Kidney glomerular epithelial cell (primary cell): ENCODE measurements around the gene AMIGO1.

Source experiments
- DNase-seq: peaks from one replicate; lab custom pipeline; 2025; lab: John Stamatoyannopoulos, UW

AMIGO1 gene, protein sequence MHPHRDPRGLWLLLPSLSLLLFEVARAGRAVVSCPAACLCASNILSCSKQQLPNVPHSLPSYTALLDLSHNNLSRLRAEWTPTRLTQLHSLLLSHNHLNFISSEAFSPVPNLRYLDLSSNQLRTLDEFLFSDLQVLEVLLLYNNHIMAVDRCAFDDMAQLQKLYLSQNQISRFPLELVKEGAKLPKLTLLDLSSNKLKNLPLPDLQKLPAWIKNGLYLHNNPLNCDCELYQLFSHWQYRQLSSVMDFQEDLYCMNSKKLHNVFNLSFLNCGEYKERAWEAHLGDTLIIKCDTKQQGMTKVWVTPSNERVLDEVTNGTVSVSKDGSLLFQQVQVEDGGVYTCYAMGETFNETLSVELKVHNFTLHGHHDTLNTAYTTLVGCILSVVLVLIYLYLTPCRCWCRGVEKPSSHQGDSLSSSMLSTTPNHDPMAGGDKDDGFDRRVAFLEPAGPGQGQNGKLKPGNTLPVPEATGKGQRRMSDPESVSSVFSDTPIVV

DNA sequence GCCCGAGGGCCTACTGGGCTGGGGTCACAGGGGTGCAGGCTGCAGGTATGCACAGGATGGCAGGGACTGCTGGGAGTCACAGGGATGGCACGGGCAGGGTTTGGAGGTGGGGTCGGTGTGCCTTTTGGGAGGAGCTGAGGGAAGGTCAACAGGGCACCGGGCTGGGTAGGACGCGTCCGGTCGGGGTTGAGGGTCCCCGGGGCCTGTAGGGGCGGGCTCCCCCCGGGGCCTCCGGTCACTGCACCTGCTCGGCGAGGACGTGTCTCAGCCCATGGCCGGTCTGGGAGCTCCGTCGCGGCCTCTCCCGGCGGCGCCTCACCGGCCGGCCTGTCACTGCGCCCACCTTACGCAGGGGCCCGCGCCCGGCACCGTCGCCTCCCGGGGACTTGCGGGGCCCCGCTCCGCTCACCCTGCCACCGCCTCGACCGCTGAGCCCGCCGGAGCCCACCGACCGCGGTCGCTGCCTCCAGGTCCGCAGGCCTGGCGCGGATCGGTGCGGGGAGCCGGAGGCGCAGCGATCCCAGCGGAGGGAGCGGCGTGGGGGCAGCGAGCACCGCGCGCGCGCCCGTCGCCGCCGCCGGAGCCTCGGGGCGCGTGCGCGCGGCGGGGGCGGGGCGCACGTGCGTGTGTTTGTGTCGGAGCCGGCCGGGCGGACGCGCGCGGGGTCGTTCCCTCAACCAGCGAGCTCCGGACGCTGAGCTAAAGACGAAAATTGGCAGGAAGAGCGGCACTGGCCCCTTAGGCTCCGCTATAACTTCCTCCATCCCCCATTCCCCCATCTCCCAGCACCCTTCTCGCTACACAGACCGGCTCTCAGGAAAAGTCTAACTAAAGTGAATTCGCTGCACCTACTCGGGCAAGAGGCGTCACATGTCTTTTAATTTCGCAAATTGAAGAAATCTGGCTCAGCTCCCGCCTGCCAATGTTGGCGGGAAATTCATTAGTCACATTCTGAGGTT, at the start of gene AMIGO1:
AMIGO1 (minus strand) TSS at position 552 of the 959 bp plus-strand sequence. CDS start 815 bp downstream, outside the sequence.
- DNase-seq = no peak

DNA sequence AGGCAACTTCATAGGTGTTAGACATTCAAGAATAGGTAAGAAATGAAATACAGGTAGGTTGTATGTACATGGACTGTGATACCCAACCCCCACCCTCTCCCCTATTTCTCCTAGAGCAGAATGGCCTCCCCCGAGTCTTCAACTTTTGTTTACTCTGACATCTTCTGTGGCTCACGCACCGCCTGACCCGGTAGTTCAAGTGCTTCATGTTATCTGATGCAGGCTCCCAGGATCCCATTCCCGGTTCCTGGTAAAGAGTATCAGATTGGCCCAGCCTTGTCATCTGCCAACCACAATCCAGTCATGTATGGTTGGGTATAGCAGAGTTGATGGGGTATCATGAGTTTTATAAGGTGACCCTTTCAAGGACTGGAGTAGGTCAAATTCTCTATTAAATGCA, 48.0 kb upstream of the AMIGO1 start:
- no peak for DNase-seq

GRCh38 chr1:109556563-109556962, 47.0 kb upstream of the AMIGO1 start:
- DNase-seq = no peak

- peak; percentile 90 for DNase-seq
Observed at GRCh38 chr1:109548321-109549267, 39.1 kb upstream of the AMIGO1 start, which contains the start of gene GNAI3. TSS of gene GNAI3 (plus strand) at chr1:109548615. CDS start at chr1:109548721, 106 bp downstream.

- peak; percentile 17 for DNase-seq
Observed at GRCh38 chr1:109547463-109548320, 38.2 kb upstream of the AMIGO1 start.

DNA sequence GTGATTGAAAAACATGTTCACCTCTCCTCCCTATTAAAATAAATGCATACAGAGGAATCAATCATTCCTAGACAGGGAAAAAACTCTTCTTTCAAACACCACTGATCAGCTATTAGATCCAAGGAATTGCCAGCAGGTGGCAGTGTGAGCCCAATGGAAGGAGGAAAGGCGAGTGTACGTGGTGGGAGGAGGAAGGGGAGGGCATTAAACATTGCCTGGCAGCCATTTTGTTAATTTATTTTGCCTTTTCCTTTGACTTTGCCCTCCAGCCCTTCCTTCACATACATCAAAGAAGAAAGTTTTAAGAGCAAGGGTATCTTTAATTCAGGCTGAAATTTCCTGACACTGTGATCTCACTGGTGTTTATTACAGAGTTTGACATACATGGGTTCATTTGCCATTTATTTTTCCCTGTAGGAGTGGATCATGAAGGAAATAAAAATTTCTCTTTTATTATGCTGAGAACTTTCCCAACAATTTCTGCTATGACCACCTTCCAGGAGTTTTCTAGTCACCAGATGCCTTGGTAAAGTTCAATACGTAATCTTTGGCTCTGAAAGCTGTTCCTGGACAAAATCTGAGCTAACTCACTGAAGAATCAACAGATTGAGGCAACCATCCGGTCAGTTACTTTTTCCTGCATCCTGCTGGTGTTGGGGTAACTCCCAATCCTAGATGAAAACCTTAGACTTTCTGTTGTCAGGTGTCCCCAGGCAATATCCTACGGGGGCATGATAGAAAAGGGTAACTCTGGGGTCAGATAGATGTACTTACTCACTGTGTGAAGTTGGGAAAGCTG, 37.0 kb upstream of the AMIGO1 start:
- peak; percentile 89 for DNase-seq

- DNase-seq = no peak
Observed at GRCh38 chr1:109543988-109544735, 34.6 kb upstream of the AMIGO1 start.

DNA sequence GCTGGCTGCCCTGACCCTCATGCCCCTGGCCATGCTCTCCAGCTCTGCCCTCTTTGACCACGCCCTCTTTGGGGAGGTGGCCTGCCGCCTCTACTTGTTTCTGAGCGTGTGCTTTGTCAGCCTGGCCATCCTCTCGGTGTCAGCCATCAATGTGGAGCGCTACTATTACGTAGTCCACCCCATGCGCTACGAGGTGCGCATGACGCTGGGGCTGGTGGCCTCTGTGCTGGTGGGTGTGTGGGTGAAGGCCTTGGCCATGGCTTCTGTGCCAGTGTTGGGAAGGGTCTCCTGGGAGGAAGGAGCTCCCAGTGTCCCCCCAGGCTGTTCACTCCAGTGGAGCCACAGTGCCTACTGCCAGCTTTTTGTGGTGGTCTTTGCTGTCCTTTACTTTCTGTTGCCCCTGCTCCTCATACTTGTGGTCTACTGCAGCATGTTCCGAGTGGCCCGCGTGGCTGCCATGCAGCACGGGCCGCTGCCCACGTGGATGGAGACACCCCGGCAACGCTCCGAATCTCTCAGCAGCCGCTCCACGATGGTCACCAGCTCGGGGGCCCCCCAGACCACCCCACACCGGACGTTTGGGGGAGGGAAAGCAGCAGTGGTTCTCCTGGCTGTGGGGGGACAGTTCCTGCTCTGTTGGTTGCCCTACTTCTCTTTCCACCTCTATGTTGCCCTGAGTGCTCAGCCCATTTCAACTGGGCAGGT, 33.9 kb upstream of the AMIGO1 start:
- no peak for DNase-seq

DNA sequence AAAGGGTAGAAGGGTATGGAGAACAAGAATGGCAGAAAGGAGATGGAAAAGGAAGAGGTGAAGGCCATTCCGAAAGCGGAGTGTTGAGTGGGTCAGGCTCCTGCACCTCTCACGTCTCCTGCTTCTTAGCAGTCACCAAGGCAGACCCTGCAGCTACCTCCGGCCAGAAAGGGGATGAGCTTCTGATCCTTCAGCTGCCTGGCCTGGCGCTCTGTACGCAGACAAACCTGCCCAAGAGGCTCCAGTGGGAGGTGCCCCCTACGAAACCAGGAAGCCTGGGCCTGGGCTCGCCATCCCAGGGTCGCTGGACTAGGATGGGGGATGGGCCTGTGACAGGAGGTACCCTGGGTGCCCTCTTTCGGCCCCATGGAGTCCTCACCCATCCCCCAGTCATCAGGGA, 33.1 kb upstream of the AMIGO1 start:
- DNase-seq = no peak

DNA sequence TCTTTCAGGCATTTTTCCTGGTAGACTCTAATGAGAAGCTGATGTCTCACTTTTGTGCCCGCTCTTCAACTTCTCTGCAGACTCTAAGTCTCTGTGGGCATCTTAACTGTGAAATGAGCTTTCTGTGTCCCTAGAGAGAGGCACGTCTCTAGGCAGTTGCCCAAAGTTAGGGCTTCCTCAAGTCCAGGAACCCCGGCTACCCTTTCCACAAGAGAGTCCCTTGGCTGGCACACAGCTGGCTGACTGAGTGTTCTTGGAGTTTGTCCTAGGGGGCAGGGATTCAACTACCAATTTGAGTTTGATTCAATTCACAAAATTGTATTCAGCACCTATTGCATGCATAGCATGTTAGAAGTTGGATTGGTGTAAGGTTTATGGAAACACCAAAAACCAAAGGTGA, 31.6 kb upstream of the AMIGO1 start:
- no peak for DNase-seq

DNA sequence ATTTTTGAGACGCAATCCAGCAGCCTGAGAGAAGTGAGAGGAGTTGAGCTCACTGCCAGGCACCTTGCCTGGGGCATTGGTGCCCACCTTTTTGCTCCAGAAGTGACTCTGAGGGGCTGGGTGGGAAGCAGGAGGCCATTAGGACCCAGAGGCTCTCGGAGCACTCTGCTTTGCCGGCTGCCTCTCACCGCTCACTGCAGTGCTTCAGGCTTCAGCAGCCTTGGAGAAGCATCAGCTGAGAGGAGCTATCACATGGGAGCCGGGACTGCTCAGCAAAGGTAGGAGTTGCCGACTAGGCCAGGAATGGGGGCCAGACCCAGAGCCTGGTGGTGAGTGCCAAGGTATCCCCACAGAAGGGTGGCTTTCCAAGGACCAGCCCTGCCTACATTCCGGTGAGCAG, 30.1 kb upstream of the AMIGO1 start, which contains the start of gene GPR61:
GPR61 (plus strand) TSS at position 197 of the 400 bp plus-strand sequence. CDS start 3,151 bp downstream, outside the sequence.
- DNase-seq = no peak

- DNase-seq = no peak
Observed at GRCh38 chr1:109538827-109539555, 29.5 kb upstream of the AMIGO1 start.

- no peak for DNase-seq
Observed at GRCh38 chr1:109537450-109538178, 28.1 kb upstream of the AMIGO1 start.

DNA sequence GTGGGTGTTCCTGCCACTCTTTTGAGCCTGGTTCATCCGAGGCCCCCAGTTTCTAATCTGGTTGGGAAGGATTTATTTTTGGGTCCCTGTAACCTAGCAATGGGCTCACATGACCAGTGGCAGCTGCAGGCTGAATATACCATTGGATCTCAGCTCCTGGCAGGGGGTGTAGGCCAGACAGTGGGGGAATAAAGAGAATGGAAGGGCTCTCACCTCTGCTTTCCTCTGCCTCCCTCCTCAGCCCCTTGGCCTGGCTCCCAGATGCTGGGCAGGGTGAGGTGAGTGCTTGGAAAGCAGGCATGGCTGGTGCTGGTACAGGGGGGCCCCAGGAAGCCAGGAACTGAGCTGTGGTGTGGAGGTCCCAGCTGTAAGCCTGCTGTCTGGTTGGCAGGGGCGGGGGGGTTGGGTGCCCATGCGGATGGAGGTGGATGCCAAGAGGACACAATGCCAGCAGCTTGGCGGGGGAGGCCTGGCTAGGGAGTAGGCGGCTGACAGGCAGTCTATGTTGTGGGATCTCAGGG, 26.5 kb upstream of the AMIGO1 start:
- no peak for DNase-seq

- DNase-seq = no peak
Observed at GRCh38 chr1:109535481-109535880, 26.0 kb upstream of the AMIGO1 start.

- no peak for DNase-seq
Observed at GRCh38 chr1:109534307-109534858, 24.9 kb upstream of the AMIGO1 start.
